GM23338 (cell line): ENCODE data around the gene TSPAN6. TPM values are rescaled to one million over a fixed set of nuclear protein-coding genes. Genes with fewer than 3 reads are reported as not detected.

Experiments
- ATAC-seq: fragments of 200-7000 bp; cut with Tn5 transposase; 3 replicates; pipeline ENCODE4 v1.9.1; 2020
- DNase-seq: peaks from one replicate; pipeline ENCODE4 v3.0.0-alpha.2; 2015; ENCODE audit warnings: low spot score
- H2AFZ ChIP-seq: fragments of 200-600 bp; sonication (generic); 2 replicates; pipeline ENCODE4 v1.8.0; 2016; ENCODE audit warnings: antibody characterized with exemption, mild to moderate bottlenecking, moderate library complexity
- H3F3A ChIP-seq: fragments of 200-600 bp; sonication (generic); replicated peaks from 2 replicates; pipeline ENCODE4 v1.8.0; 2017; ENCODE audit warnings: antibody characterized with exemption, mixed run types, low read depth
- H3K27ac ChIP-seq: fragments of 200-600 bp; sonication (generic); 2 replicates; pipeline ENCODE4 v1.6.1; 2016; ENCODE audit warnings: low read depth
- H3K27me3 ChIP-seq: fragments of 200-600 bp; sonication (generic); 2 replicates; pipeline ENCODE4 v1.8.0; 2016; ENCODE audit warnings: mild to moderate bottlenecking, mixed run types, moderate library complexity; ENCODE audit not compliant: insufficient read depth
- H3K36me3 ChIP-seq: fragments of 200-600 bp; sonication (generic); 2 replicates; pipeline ENCODE4 v1.8.0; 2016; ENCODE audit warnings: mild to moderate bottlenecking; ENCODE audit not compliant: insufficient read depth
- H3K4me1 ChIP-seq: fragments of 200-600 bp; sonication (generic); 2 replicates; pipeline ENCODE4 v1.8.0; 2016; ENCODE audit warnings: mild to moderate bottlenecking, moderate library complexity; ENCODE audit not compliant: insufficient read depth
- H3K4me2 ChIP-seq: fragments of 200-600 bp; sonication (generic); 2 replicates; pipeline ENCODE4 v1.7.1; 2017; ENCODE audit warnings: mixed run types
- H3K4me3 ChIP-seq: fragments of 200-600 bp; sonication (generic); 2 replicates; pipeline ENCODE4 v1.6.1; 2016; ENCODE audit warnings: mixed run types
- H3K79me2 ChIP-seq: fragments of 200-600 bp; sonication (generic); replicated peaks from 2 replicates; pipeline ENCODE4 v1.8.0; 2017; ENCODE audit warnings: mild to moderate bottlenecking; ENCODE audit not compliant: insufficient read depth
- H3K9me2 ChIP-seq: fragments of 200-600 bp; sonication (generic); 2 replicates; pipeline ENCODE4 v1.8.0; 2017; ENCODE audit not compliant: insufficient read depth
- H4K20me1 ChIP-seq: fragments of 200-600 bp; sonication (generic); replicated peaks from 2 replicates; pipeline ENCODE4 v1.8.0; 2017; ENCODE audit warnings: mild to moderate bottlenecking; ENCODE audit not compliant: insufficient read depth
- H3K27ac Mint-ChIP-seq: 2 replicates; pipeline ENCODE4 v1.8.0; 2020; ENCODE audit warnings: inconsistent platforms, mild to moderate bottlenecking, moderate library complexity, mixed read lengths
- H3K27me3 Mint-ChIP-seq: 3 replicates; pipeline ENCODE4 v1.8.0; 2022; ENCODE audit warnings: low read depth, mild to moderate bottlenecking, moderate library complexity, mixed read lengths, inconsistent platforms; ENCODE audit not compliant: insufficient read depth, poor library complexity
- H3K36me3 Mint-ChIP-seq: 3 replicates; pipeline ENCODE4 v1.8.0; 2021; ENCODE audit warnings: low read depth, mild to moderate bottlenecking, inconsistent platforms, moderate library complexity, mixed read lengths
- H3K4me1 Mint-ChIP-seq: 3 replicates; pipeline ENCODE4 v1.8.0; 2020; ENCODE audit warnings: mild to moderate bottlenecking, inconsistent platforms, mixed read lengths
- H3K4me3 Mint-ChIP-seq: 3 replicates; pipeline ENCODE4 v1.8.0; 2021; ENCODE audit warnings: moderate library complexity, mild to moderate bottlenecking, inconsistent platforms, mixed read lengths
- H3K9me3 Mint-ChIP-seq: 3 replicates; pipeline ENCODE4 v1.8.0; 2020; ENCODE audit warnings: moderate library complexity, mild to moderate bottlenecking, inconsistent platforms, mixed read lengths
- CREB1 ChIP-seq: fragments of 250-450 bp; sonication (Bioruptor Pico); IDR thresholded peaks from 2 replicates; pipeline ENCODE4 v1.5.0; 2020; ENCODE audit warnings: low read depth, mild to moderate bottlenecking, moderate library complexity
- CTCF ChIP-seq, 2 experiments: fragments of 200-600 bp in 1 of 2; sonication (generic) in 1 of 2; conservative IDR thresholded peaks; 2 replicates each; pipeline versions ENCODE4 v1.5.1 to v1.6.1; 2016 to 2017; ENCODE audit warnings: antibody characterized with exemption in 2 of 2, low read depth in 2 of 2, mild to moderate bottlenecking in 2 of 2, moderate library complexity in 1 of 2
- EZH2 ChIP-seq: fragments of 200-600 bp; sonication (generic); IDR thresholded peaks from one replicate; pipeline ENCODE4 v1.8.0; 2017; ENCODE audit warnings: antibody characterized with exemption, mild to moderate bottlenecking, low read depth; ENCODE audit not compliant: unreplicated experiment
- EZH2phosphoT487 ChIP-seq: fragments of 200-600 bp; sonication (generic); IDR thresholded peaks from one replicate; pipeline ENCODE4 v1.8.1; 2018; ENCODE audit warnings: antibody characterized with exemption; ENCODE audit not compliant: unreplicated experiment
- JUNB ChIP-seq: IDR thresholded peaks from one replicate; pipeline ENCODE4 v1.6.1; 2016; ENCODE audit warnings: antibody characterized with exemption; ENCODE audit not compliant: unreplicated experiment
- NANOG ChIP-seq: IDR thresholded peaks from 2 replicates; pipeline ENCODE4 v1.6.1; 2016; ENCODE audit warnings: antibody characterized with exemption, borderline replicate concordance
- POLR2AphosphoS5 ChIP-seq: IDR thresholded peaks from 2 replicates; pipeline ENCODE4 v1.6.1; 2016; ENCODE audit warnings: antibody characterized with exemption, low read depth
- STAT1 ChIP-seq: IDR thresholded peaks from one replicate; pipeline ENCODE4 v1.6.1; 2016; ENCODE audit warnings: antibody characterized with exemption; ENCODE audit not compliant: unreplicated experiment
- ZNF114 ChIP-seq: fragments of 250-450 bp; sonication (Bioruptor Pico); IDR thresholded peaks from 2 replicates; pipeline ENCODE4 v1.5.0; 2020; ENCODE audit warnings: mild to moderate bottlenecking, moderate library complexity
- ZNF331 ChIP-seq: fragments of 250-450 bp; sonication (Bioruptor Pico); IDR thresholded peaks from 2 replicates; pipeline ENCODE4 v1.5.0; 2020; ENCODE audit warnings: low read depth, mild to moderate bottlenecking, moderate library complexity
- polyA plus RNA-seq: library from polyadenylated mRNA; unstranded; fragments of >200 nt; fragmentation: Nextera tagmentation; extraction: Ambion mirVana; gene quantifications from 2 replicates; pipeline ENCODE4 v1.2.1, GENCODE V29; 2016
- total RNA-seq: library from RNA; depleted of rRNA; stranded (reverse); fragments of >200 nt; shearing (Covaris generic); gene quantifications from 2 replicates; pipeline ENCODE4 v1.2.3, GENCODE V29; 2014
- TF ChIP-seq, protein P1 (sequence below): IDR thresholded peaks from 2 replicates; pipeline ENCODE4 v1.6.1; 2016; ENCODE audit warnings: antibody characterized with exemption

Gene TSPAN6
- total and polyA plus RNA-seq, 2 experiments from 2014 or later: 55.6 to 75.3 TPM

- H3K27ac Mint-ChIP-seq: no peak overlapping the region
- Histone ChIP-seq H3K27ac (no peak overlapping the region), H3K36me3 (no peaks in the 10 kb centered on the region), H3K9me2 (no peaks in the 10 kb centered on the region), H3K4me2 (no peak overlapping the region), H2AFZ (no peak overlapping the region), H3K4me1 (no peaks in the 10 kb centered on the region), H3F3A (no peaks in the 10 kb centered on the region), H3K27me3 (no peaks in the 10 kb centered on the region), H4K20me1 (no peaks in the 10 kb centered on the region), H3K4me3 (no peak overlapping the region), H3K79me2 (no peaks in the 10 kb centered on the region)
- no peaks in the 10 kb centered on the region for H3K36me3 Mint-ChIP-seq
- peaks cover 4% of the 10 kb centered on the region for H3K27me3 Mint-ChIP-seq
- TF ChIP-seq EZH2phosphoT487 (no peak), POLR2AphosphoS5 (no peak), STAT1 (no peak), ZNF114 (CRISPR knock-in tag) (no peak), CTCF (conservative IDR thresholded peaks at IDR 0.05; ENCODE audit: low read depth in 2 of 2) (no peak), ZNF331 (CRISPR knock-in tag) (no peak), EZH2 (no peak)
- TF ChIP-seq, protein P1, sequence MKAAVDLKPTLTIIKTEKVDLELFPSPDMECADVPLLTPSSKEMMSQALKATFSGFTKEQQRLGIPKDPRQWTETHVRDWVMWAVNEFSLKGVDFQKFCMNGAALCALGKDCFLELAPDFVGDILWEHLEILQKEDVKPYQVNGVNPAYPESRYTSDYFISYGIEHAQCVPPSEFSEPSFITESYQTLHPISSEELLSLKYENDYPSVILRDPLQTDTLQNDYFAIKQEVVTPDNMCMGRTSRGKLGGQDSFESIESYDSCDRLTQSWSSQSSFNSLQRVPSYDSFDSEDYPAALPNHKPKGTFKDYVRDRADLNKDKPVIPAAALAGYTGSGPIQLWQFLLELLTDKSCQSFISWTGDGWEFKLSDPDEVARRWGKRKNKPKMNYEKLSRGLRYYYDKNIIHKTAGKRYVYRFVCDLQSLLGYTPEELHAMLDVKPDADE: no peak
- no peaks in the 10 kb centered on the region for H3K4me1 Mint-ChIP-seq
- no peak for ATAC-seq
- no peak overlapping the region for H3K4me3 Mint-ChIP-seq
- DNase-seq: no peak
- no peaks in the 10 kb centered on the region for H3K9me3 Mint-ChIP-seq
Observed at GRCh38 chrX:100662796-100663195, 26.2 kb upstream of the TSPAN6 start.

GRCh38 chrX:100662170-100662569 is 25.6 kb upstream of the TSPAN6 start:
- Histone ChIP-seq H3K36me3 (no peaks in the 10 kb centered on the region), H3K4me1 (no peaks in the 10 kb centered on the region), H3K9me2 (no peaks in the 10 kb centered on the region), H3K79me2 (no peaks in the 10 kb centered on the region), H3K4me2 (no peak overlapping the region), H3K4me3 (no peak overlapping the region), H3F3A (no peaks in the 10 kb centered on the region), H3K27ac (no peak overlapping the region), H2AFZ (no peak overlapping the region), H4K20me1 (no peaks in the 10 kb centered on the region), H3K27me3 (no peaks in the 10 kb centered on the region)
- Mint-ChIP-seq H3K4me3 (no peak overlapping the region), H3K27ac (no peak overlapping the region), H3K36me3 (no peaks in the 10 kb centered on the region), H3K9me3 (no peaks in the 10 kb centered on the region), H3K4me1 (no peaks in the 10 kb centered on the region), H3K27me3 (peaks cover 2% of the 10 kb centered on the region)
- ATAC-seq (no peak), DNase-seq (no peak)
- TF ChIP-seq JUNB (no peak), STAT1 (no peak), CREB1 (CRISPR knock-in tag) (no peak), ZNF114 (CRISPR knock-in tag) (no peak), EZH2 (no peak), NANOG (no peak), POLR2AphosphoS5 (no peak), CTCF (conservative IDR thresholded peaks at IDR 0.05; ENCODE audit: low read depth in 2 of 2) (no peak), ZNF331 (CRISPR knock-in tag) (no peak)
